ENCODE results near the gene MAGI3.

DNA sequence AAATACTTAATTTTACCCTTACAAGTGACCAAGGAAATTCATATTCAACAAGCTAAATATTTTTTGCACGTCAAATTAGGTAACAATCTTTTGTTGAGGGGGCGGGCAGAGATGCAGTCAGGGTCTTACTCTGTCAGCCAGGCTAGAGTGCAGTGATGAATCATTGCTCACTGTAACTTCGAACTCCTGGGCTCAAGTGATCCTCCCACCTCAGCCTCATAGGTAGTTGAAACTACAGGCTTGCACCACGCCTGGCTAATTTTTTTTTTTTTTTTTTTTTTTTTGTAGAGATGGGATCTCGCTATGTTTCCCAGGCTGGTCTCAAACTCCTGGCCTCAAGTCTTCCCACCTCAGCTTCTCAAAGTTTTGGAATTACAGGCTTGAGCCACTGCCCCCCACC, 342.5 kb downstream of the MAGI3 start:
- TF ChIP-seq, protein P1, sequence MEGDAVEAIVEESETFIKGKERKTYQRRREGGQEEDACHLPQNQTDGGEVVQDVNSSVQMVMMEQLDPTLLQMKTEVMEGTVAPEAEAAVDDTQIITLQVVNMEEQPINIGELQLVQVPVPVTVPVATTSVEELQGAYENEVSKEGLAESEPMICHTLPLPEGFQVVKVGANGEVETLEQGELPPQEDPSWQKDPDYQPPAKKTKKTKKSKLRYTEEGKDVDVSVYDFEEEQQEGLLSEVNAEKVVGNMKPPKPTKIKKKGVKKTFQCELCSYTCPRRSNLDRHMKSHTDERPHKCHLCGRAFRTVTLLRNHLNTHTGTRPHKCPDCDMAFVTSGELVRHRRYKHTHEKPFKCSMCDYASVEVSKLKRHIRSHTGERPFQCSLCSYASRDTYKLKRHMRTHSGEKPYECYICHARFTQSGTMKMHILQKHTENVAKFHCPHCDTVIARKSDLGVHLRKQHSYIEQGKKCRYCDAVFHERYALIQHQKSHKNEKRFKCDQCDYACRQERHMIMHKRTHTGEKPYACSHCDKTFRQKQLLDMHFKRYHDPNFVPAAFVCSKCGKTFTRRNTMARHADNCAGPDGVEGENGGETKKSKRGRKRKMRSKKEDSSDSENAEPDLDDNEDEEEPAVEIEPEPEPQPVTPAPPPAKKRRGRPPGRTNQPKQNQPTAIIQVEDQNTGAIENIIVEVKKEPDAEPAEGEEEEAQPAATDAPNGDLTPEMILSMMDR (IDR thresholded peaks at IDR 0.05), result no peak
- TF ChIP-seq POLR2A (IDR thresholded peaks at IDR 0.05), result no peak
